Spleen (tissue), 11 donors: Measurements from ENCODE around the gene TMCO4. TPM values are rescaled to one million over a fixed set of nuclear protein-coding genes. Genes with fewer than 3 reads are reported as not detected.

ENCODE experiments used
- DNase-seq: peaks from one replicate; pipeline ENCODE4 v3.0.0-alpha.2; 2020
- H3K27ac ChIP-seq, 8 donors: fragments of 200-600 bp; sonication (generic) in 7 of 8; 1 replicate in 4 of 8; 2 replicates in 4 of 8; pipeline versions ENCODE4 v1.5.0 to v1.8.0; 2016 to 2021; ENCODE audit warnings: inconsistent platforms in 4 of 8, mild to moderate bottlenecking in 4 of 8, moderate library complexity in 1 of 8
- H3K27me3 ChIP-seq, 7 donors: fragments of 200-600 bp; sonication (generic) in 6 of 7; replicated peaks in 1 of 7; 1 replicate in 4 of 7; 2 replicates in 3 of 7; pipeline versions ENCODE4 v1.5.0 to v1.8.0; 2016 to 2021; ENCODE audit warnings: inconsistent platforms in 3 of 7, mild to moderate bottlenecking in 1 of 7
- H3K36me3 ChIP-seq, 6 donors: fragments of 200-600 bp; sonication (generic) in 5 of 6; 1 replicate in 4 of 6; 2 replicates in 2 of 6; pipeline versions ENCODE4 v1.5.0 to v1.8.0; 2016 to 2021; ENCODE audit warnings: inconsistent platforms in 2 of 6
- H3K4me1 ChIP-seq, 6 donors: fragments of 200-600 bp; sonication (generic) in 5 of 6; 1 replicate in 3 of 6; 2 replicates in 3 of 6; pipeline versions ENCODE4 v1.5.0 to v1.8.0; 2016 to 2021; ENCODE audit warnings: inconsistent platforms in 3 of 6
- H3K4me3 ChIP-seq, 8 donors: fragments of 200-600 bp; sonication (generic) in 7 of 8; 1 replicate in 4 of 8; 2 replicates in 4 of 8; pipeline versions ENCODE4 v1.5.0 to v1.8.0; 2016 to 2021; ENCODE audit warnings: inconsistent platforms in 4 of 8, mild to moderate bottlenecking in 4 of 8, moderate library complexity in 2 of 8
- H3K9me3 ChIP-seq, 8 donors: fragments of 200-600 bp; sonication (generic) in 7 of 8; 1 replicate in 4 of 8; 2 replicates in 4 of 8; pipeline versions ENCODE4 v1.5.0 to v1.8.0; 2016 to 2021; ENCODE audit warnings: inconsistent platforms in 4 of 8
- CTCF ChIP-seq, 11 experiments: fragments of 200-600 bp in 7 of 11; fragments of 450-650 bp in 4 of 11; sonication (generic) in 4 of 11; IDR thresholded peaks in 8 of 11; conservative IDR thresholded peaks in 3 of 11; 1 replicate in 7 of 11; 2 replicates in 4 of 11; pipeline versions ENCODE4 v1.4.0 to v1.8.0; 2016 to 2021; ENCODE audit warnings: antibody characterized with exemption in 11 of 11, inconsistent platforms in 4 of 11, mild to moderate bottlenecking in 1 of 11
- POLR2A ChIP-seq, 3 donors: fragments of 450-650 bp; IDR thresholded peaks; one replicate each; pipeline ENCODE4 v1.5.1; 2017; ENCODE audit warnings: antibody characterized with exemption in 3 of 3, mild to moderate bottlenecking in 1 of 3
- POLR2AphosphoS5 ChIP-seq, 3 donors: sonication (generic); formaldehyde crosslinking; IDR thresholded peaks; one replicate each; pipeline ENCODE4 v1.5.1; 2017; ENCODE audit warnings: antibody characterized with exemption in 3 of 3
- WGBS, 5 donors: extraction: QIAGEN DNeasy Blood & Tissue Kit in 3 of 5; methylation state at CpG; one replicate each; pipeline versions ENCODE4 v1.1.5 to v1.1.7; 2013 to 2018; 5-methylcytosine and 5-hydroxymethylcytosine counted together
- intact Hi-C: fragments of 100-400 bp; cut with DNase I; formaldehyde crosslinking; loops from one replicate; pipeline ENCODE4 v1.15.0; 2023; ENCODE audit warnings: low total_unique reads
- polyA plus RNA-seq, 3 donors: library from polyadenylated mRNA; stranded (reverse); fragments of 200-250 nt; gene quantifications; one replicate each; pipeline ENCODE4 v1.2.1, GENCODE V29; 2013
- total RNA-seq, 7 donors: library from RNA; depleted of rRNA in 3 of 7; stranded (reverse); fragments of >200 nt in 3 of 7; fragmentation: NEBNext Ultra II Directional in 4 of 7; extraction: Animal tissue kit (Norgen Biotek cat#: 25700) in 4 of 7; gene quantifications; one replicate each; pipeline versions ENCODE4 v1.1.0 to v1.2.1, GENCODE V29; 2016 to 2021
- donor health status: healthy with polysubstance abuse.
- donor health status: DM: no; HTN: no; CAD: no; lungs with moderate emphysema.
- donor health status: DM: no; HTN: no; CAD: no.
- donor health status: Bipolar disorder and iron deficiency.
- donor health status: healthy.
- donor health status: DM: no; HTN: no; CAD: no.
- donor health status: DM: yes; HTN: yes; CAD: no.

The TMCO4 gene
- total and polyA plus RNA-seq, 10 donors: 15.4 to 40.8 (median 27.2) TPM

GRCh38 chr1:19655718-19656080 lies 144.0 kb downstream of the TMCO4 start:
- intact Hi-C loops: no loop called here
- WGBS, 5 donors: 75 to 84% (median 83%) methylated on average over 8 of the region's 8 CpGs
- Histone ChIP-seq H3K27ac (no peak overlapping the region), H3K4me1 (peaks cover 6 to 37% (median 22%) of the 10 kb centered on the region in 6 donors), H3K27me3 (peaks cover 0 to 9% (median 0%) of the 10 kb centered on the region in 7 donors), H3K36me3 (peaks cover 0 to 3% (median 0%) of the 10 kb centered on the region in 6 donors), H3K4me3 (no peak overlapping the region), H3K9me3 (no peaks in the 10 kb centered on the region)
- DNase-seq: no peak
- TF ChIP-seq POLR2A (IDR thresholded peaks at IDR 0.05) (no peak), CTCF (IDR thresholded peaks at IDR 0.05 in 8 of 11, conservative IDR thresholded peaks at IDR 0.05 in 3 of 11) (no peak), POLR2AphosphoS5 (IDR thresholded peaks at IDR 0.05) (no peak)

GRCh38 chr1:19654886-19655717 lies 144.6 kb downstream of the TMCO4 start:
- DNase-seq: no peak
- Histone ChIP-seq H3K4me1 (peaks cover 7 to 41% (median 27%) of the 10 kb centered on the region in 6 donors), H3K27ac (no peak overlapping the region), H3K27me3 (peaks cover 0 to 6% (median 0%) of the 10 kb centered on the region in 7 donors), H3K36me3 (peaks cover 0 to 3% (median 0%) of the 10 kb centered on the region in 6 donors), H3K9me3 (no peaks in the 10 kb centered on the region), H3K4me3 (no peak overlapping the region)
- intact Hi-C loops: loop anchor here (5.0 kb wide), 2 partner anchors 263 to 473 kb away; no protein-coding TSS in a partner anchor
- TF ChIP-seq POLR2A (IDR thresholded peaks at IDR 0.05) (no peak), CTCF (IDR thresholded peaks at IDR 0.05 in 8 of 11, conservative IDR thresholded peaks at IDR 0.05 in 3 of 11) (no peak), POLR2AphosphoS5 (IDR thresholded peaks at IDR 0.05) (no peak)
- 72 to 98% (median 88%) methylated on average over 8 to 15 of the region's 15 CpGs for WGBS, 5 donors

GRCh38 chr1:19654386-19654785 lies 145.3 kb downstream of the TMCO4 start:
- no peak overlapping the region for H3K4me3 ChIP-seq
- peaks cover 7 to 37% (median 22%) of the 10 kb centered on the region in 6 donors for H3K4me1 ChIP-seq
- no peak for DNase-seq
- TF ChIP-seq POLR2AphosphoS5 (IDR thresholded peaks at IDR 0.05): no peak
- no peak for TF ChIP-seq CTCF (IDR thresholded peaks at IDR 0.05 in 8 of 11, conservative IDR thresholded peaks at IDR 0.05 in 3 of 11)
- no peak for TF ChIP-seq POLR2A (IDR thresholded peaks at IDR 0.05)
- 89 to 95% (median 93%) methylated on average over 5 of the region's 5 CpGs for WGBS, 5 donors
- no peak overlapping the region for H3K27ac ChIP-seq
- no peaks in the 10 kb centered on the region for H3K9me3 ChIP-seq
- peaks cover 0 to 4% (median 0%) of the 10 kb centered on the region in 7 donors for H3K27me3 ChIP-seq
- H3K36me3 ChIP-seq: peaks cover 0 to 3% (median 0%) of the 10 kb centered on the region in 6 donors
- intact Hi-C loops: loop anchor here (5.0 kb wide), 2 partner anchors 262 to 472 kb away; no protein-coding TSS in a partner anchor

GRCh38 chr1:19651141-19651737 lies 148.5 kb downstream of the TMCO4 start:
- 30 to 38% (median 31%) methylated on average over 10 to 11 of the region's 11 CpGs for WGBS, 5 donors
- H3K4me3 ChIP-seq: peak overlapping the region in 1 of 8 donors; percentile 13
- H3K4me1 ChIP-seq: peaks cover 7 to 60% (median 32%) of the 10 kb centered on the region in 6 donors
- no peak for DNase-seq
- H3K27me3 ChIP-seq: peaks cover 0 to 14% (median 0%) of the 10 kb centered on the region in 7 donors
- TF ChIP-seq CTCF (IDR thresholded peaks at IDR 0.05 in 8 of 11, conservative IDR thresholded peaks at IDR 0.05 in 3 of 11): peak; percentile 26 to 76 (median 59)
- peak in 2 of 3 donors; percentile 23 to 51 for TF ChIP-seq POLR2AphosphoS5 (IDR thresholded peaks at IDR 0.05)
- no peak for TF ChIP-seq POLR2A (IDR thresholded peaks at IDR 0.05)
- intact Hi-C loops: loop anchor here (5.0 kb wide), 2 partner anchors 259 to 469 kb away; no protein-coding TSS in a partner anchor
- peak overlapping the region in 6 of 8 donors; percentile 27 to 74 (median 48) for H3K27ac ChIP-seq
- H3K36me3 ChIP-seq: no peaks in the 10 kb centered on the region
- H3K9me3 ChIP-seq: no peaks in the 10 kb centered on the region
